WTC11 (cell line): ENCODE results near the gene SLC38A3. TPM values are rescaled to one million over a fixed set of nuclear protein-coding genes. Genes with fewer than 3 reads are reported as not detected.

Experiments
- ATAC-seq: fragments of 200-7000 bp; cut with Tn5 transposase; 2 replicates; pipeline ENCODE4 v1.10.0; 2021; ENCODE audit warnings: mild to moderate bottlenecking, moderate library complexity
- CTCF ChIA-PET: fragments of 300-600 bp; sonication (Branson Sonifier 250); formaldehyde crosslinking; loops from one replicate; lab custom pipeline; 2021; ENCODE audit warnings: antibody characterized with exemption; lab: Charles Lee
- POLR2A ChIA-PET: fragments of 350-600 bp; sonication (Branson Sonifier 250); formaldehyde crosslinking; loops from one replicate; lab custom pipeline; 2021; ENCODE audit warnings: antibody characterized with exemption; lab: Charles Lee
- DNase-seq: peaks from one replicate; pipeline ENCODE4 v3.0.0; 2021; ENCODE audit warnings: low spot score
- H3K27ac Mint-ChIP-seq: 2 replicates; pipeline ENCODE4 v1.8.0; 2021; ENCODE audit warnings: mixed read lengths
- H3K27me3 Mint-ChIP-seq: 2 replicates; pipeline ENCODE4 v1.8.0; 2021; ENCODE audit warnings: low read depth, mild to moderate bottlenecking, moderate library complexity, mixed read lengths
- H3K36me3 Mint-ChIP-seq: 2 replicates; pipeline ENCODE4 v1.8.0; 2021; ENCODE audit warnings: mixed read lengths
- H3K4me1 Mint-ChIP-seq: 2 replicates; pipeline ENCODE4 v1.8.0; 2022; ENCODE audit warnings: mixed read lengths
- H3K4me3 Mint-ChIP-seq: 2 replicates; pipeline ENCODE4 v1.8.0; 2021; ENCODE audit warnings: mild to moderate bottlenecking, moderate library complexity, mixed read lengths
- H3K9me3 Mint-ChIP-seq: 2 replicates; pipeline ENCODE4 v1.8.0; 2021; ENCODE audit warnings: mixed read lengths
- ELF4 ChIP-seq: sonication (generic); formaldehyde crosslinking; IDR thresholded peaks from 2 replicates; pipeline ENCODE4 v1.8.1; 2022; ENCODE audit warnings: low read depth, mild to moderate bottlenecking, moderate library complexity, missing genetic modification reagents
- ESRRA ChIP-seq: sonication (generic); formaldehyde crosslinking; IDR thresholded peaks from 2 replicates; pipeline ENCODE4 v1.8.1; 2022; ENCODE audit warnings: mild to moderate bottlenecking, missing genetic modification reagents, borderline replicate concordance
- MAX ChIP-seq: sonication (generic); formaldehyde crosslinking; IDR thresholded peaks from 2 replicates; pipeline ENCODE4 v1.8.0; 2022; ENCODE audit warnings: mild to moderate bottlenecking, missing genetic modification reagents
- MXD4 ChIP-seq: fragments of 250-450 bp; sonication (Bioruptor Pico); IDR thresholded peaks from 2 replicates; pipeline ENCODE4 v1.8.0; 2021; ENCODE audit warnings: mild to moderate bottlenecking, moderate library complexity, borderline replicate concordance
- SOX15 ChIP-seq: fragments of 250-450 bp; sonication (Bioruptor Pico); IDR thresholded peaks from 2 replicates; pipeline ENCODE4 v1.9.0; 2021; ENCODE audit warnings: mild to moderate bottlenecking
- TEAD1 ChIP-seq: sonication (generic); formaldehyde crosslinking; IDR thresholded peaks from 2 replicates; pipeline ENCODE4 v1.8.0; 2022; ENCODE audit warnings: mild to moderate bottlenecking, missing genetic modification reagents
- ZBTB43 ChIP-seq: sonication (generic); formaldehyde crosslinking; IDR thresholded peaks from 2 replicates; pipeline ENCODE4 v1.8.1; 2023; ENCODE audit warnings: mild to moderate bottlenecking, missing genetic modification reagents
- ZNF138 ChIP-seq: sonication (generic); formaldehyde crosslinking; conservative IDR thresholded peaks from 2 replicates; pipeline ENCODE4 v1.8.1; 2022; ENCODE audit warnings: mild to moderate bottlenecking, moderate library complexity, missing genetic modification reagents
- ZNF263 ChIP-seq: sonication (generic); formaldehyde crosslinking; IDR thresholded peaks from 2 replicates; pipeline ENCODE4 v1.8.1; 2022; ENCODE audit warnings: low read depth, mild to moderate bottlenecking, moderate library complexity, missing genetic modification reagents
- ZNF396 ChIP-seq: fragments of 250-450 bp; sonication (Bioruptor Pico); IDR thresholded peaks from 2 replicates; pipeline ENCODE4 v1.8.0; 2021; ENCODE audit warnings: mild to moderate bottlenecking, moderate library complexity, borderline replicate concordance
- ZNF425 ChIP-seq: fragments of 250-450 bp; sonication (Bioruptor Pico); conservative IDR thresholded peaks from 2 replicates; pipeline ENCODE4 v1.9.0; 2021; ENCODE audit warnings: mild to moderate bottlenecking
- total RNA-seq: library from RNA; stranded (reverse); gene quantifications from 3 replicates; pipeline ENCODE4 v1.2.3, GENCODE V29; 2021
- TF ChIP-seq, protein P1 (sequence below): fragments of 200-600 bp; IDR thresholded peaks from 2 replicates; pipeline ENCODE4 v1.8.0; 2022; ENCODE audit warnings: antibody characterized with exemption
- TF ChIP-seq, protein P2 (sequence below): sonication (generic); formaldehyde crosslinking; conservative IDR thresholded peaks from 2 replicates; pipeline ENCODE4 v1.8.1; 2022; ENCODE audit warnings: mild to moderate bottlenecking, missing genetic modification reagents
- TF ChIP-seq, protein P3 (sequence below): sonication (generic); formaldehyde crosslinking; IDR thresholded peaks from 2 replicates; pipeline ENCODE4 v1.8.1; 2022; ENCODE audit warnings: low read depth, mild to moderate bottlenecking, moderate library complexity, missing genetic modification reagents, borderline replicate concordance
- TF ChIP-seq, protein P4 (sequence below): fragments of 250-450 bp; sonication (Bioruptor Pico); IDR thresholded peaks from 2 replicates; pipeline ENCODE4 v1.9.0; 2021; ENCODE audit warnings: mild to moderate bottlenecking, borderline replicate concordance

Gene SLC38A3
- total RNA-seq, 1 experiment from 2014 or later = 0.90 TPM

- Mint-ChIP-seq H3K36me3 (peaks cover 5% of the 10 kb centered on the region), H3K27me3 (peaks cover 6% of the 10 kb centered on the region), H3K4me1 (no peaks in the 10 kb centered on the region), H3K4me3 (no peak overlapping the region), H3K9me3 (no peaks in the 10 kb centered on the region)
- peak; percentile 80 for DNase-seq
- POLR2A ChIA-PET = no interaction called here
- no peak for TF ChIP-seq ELF4 (CRISPR knock-in tag)
- TF ChIP-seq, protein P1, sequence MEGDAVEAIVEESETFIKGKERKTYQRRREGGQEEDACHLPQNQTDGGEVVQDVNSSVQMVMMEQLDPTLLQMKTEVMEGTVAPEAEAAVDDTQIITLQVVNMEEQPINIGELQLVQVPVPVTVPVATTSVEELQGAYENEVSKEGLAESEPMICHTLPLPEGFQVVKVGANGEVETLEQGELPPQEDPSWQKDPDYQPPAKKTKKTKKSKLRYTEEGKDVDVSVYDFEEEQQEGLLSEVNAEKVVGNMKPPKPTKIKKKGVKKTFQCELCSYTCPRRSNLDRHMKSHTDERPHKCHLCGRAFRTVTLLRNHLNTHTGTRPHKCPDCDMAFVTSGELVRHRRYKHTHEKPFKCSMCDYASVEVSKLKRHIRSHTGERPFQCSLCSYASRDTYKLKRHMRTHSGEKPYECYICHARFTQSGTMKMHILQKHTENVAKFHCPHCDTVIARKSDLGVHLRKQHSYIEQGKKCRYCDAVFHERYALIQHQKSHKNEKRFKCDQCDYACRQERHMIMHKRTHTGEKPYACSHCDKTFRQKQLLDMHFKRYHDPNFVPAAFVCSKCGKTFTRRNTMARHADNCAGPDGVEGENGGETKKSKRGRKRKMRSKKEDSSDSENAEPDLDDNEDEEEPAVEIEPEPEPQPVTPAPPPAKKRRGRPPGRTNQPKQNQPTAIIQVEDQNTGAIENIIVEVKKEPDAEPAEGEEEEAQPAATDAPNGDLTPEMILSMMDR = peak; percentile 35; the same call in 1 of the 2 replicates
- TF ChIP-seq, all 79 proteins: peak for 1
- no peak overlapping the region for H3K27ac Mint-ChIP-seq
- peak; percentile 71 for ATAC-seq
- CTCF ChIA-PET = interaction anchor here (0.6 to 3.9 kb wide), 23 partner anchors 10 to 143 kb away, joined by 3 to 57 read pairs (median 5); partner anchors contain the start of genes GNAI2 and RBM5
Observed at GRCh38 chr3:50189274-50189673, 15.8 kb upstream of the SLC38A3 start.

DNA sequence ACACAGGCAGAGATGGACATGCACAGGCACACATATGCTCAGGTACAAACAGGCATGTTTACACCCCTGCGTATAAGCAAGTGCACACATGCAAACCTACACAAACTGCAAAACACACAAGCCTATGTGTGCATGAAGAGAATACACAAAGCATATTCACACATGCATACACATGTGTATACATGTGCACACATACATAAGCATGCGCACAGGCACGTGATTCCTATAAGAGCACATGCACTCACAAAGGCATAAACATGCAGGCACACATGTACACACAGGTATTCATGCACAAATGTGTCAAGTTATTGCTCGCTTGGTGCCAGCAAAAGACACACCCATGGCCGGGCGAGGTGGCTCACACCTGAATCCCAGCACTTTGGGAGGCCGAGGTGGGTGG, 15.1 kb upstream of the SLC38A3 start:
- Mint-ChIP-seq H3K4me1 (peaks cover under 1% of the 10 kb centered on the region), H3K36me3 (peaks cover 2% of the 10 kb centered on the region; the same call in 1 of the 2 replicates), H3K27ac (no peak overlapping the region)
- ChIA-PET POLR2A (no interaction called here), CTCF (interaction anchor here (0.6 to 7.2 kb wide), 14 partner anchors 11 to 144 kb away, joined by 3 to 604 read pairs (median 6); partner anchors contain the start of gene GNAI2)
- DNase-seq = no peak
- TF ChIP-seq, protein P2, sequence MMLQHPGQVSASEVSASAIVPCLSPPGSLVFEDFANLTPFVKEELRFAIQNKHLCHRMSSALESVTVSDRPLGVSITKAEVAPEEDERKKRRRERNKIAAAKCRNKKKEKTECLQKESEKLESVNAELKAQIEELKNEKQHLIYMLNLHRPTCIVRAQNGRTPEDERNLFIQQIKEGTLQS = no peak
- TF ChIP-seq ESRRA (no peak), MAX (CRISPR knock-in tag) (no peak), ZNF138 (CRISPR knock-in tag) (no peak), TEAD1 (CRISPR knock-in tag) (no peak), ZNF396 (CRISPR knock-in tag) (no peak), MXD4 (no peak), ZBTB43 (CRISPR knock-in tag) (no peak), SOX15 (CRISPR knock-in tag) (no peak), ZNF425 (no peak), ZNF263 (CRISPR knock-in tag) (no peak)
- TF ChIP-seq, protein P3, sequence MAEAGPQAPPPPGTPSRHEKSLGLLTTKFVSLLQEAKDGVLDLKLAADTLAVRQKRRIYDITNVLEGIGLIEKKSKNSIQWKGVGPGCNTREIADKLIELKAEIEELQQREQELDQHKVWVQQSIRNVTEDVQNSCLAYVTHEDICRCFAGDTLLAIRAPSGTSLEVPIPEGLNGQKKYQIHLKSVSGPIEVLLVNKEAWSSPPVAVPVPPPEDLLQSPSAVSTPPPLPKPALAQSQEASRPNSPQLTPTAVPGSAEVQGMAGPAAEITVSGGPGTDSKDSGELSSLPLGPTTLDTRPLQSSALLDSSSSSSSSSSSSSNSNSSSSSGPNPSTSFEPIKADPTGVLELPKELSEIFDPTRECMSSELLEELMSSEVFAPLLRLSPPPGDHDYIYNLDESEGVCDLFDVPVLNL (CRISPR knock-in tag) = no peak
- TF ChIP-seq, protein P4, sequence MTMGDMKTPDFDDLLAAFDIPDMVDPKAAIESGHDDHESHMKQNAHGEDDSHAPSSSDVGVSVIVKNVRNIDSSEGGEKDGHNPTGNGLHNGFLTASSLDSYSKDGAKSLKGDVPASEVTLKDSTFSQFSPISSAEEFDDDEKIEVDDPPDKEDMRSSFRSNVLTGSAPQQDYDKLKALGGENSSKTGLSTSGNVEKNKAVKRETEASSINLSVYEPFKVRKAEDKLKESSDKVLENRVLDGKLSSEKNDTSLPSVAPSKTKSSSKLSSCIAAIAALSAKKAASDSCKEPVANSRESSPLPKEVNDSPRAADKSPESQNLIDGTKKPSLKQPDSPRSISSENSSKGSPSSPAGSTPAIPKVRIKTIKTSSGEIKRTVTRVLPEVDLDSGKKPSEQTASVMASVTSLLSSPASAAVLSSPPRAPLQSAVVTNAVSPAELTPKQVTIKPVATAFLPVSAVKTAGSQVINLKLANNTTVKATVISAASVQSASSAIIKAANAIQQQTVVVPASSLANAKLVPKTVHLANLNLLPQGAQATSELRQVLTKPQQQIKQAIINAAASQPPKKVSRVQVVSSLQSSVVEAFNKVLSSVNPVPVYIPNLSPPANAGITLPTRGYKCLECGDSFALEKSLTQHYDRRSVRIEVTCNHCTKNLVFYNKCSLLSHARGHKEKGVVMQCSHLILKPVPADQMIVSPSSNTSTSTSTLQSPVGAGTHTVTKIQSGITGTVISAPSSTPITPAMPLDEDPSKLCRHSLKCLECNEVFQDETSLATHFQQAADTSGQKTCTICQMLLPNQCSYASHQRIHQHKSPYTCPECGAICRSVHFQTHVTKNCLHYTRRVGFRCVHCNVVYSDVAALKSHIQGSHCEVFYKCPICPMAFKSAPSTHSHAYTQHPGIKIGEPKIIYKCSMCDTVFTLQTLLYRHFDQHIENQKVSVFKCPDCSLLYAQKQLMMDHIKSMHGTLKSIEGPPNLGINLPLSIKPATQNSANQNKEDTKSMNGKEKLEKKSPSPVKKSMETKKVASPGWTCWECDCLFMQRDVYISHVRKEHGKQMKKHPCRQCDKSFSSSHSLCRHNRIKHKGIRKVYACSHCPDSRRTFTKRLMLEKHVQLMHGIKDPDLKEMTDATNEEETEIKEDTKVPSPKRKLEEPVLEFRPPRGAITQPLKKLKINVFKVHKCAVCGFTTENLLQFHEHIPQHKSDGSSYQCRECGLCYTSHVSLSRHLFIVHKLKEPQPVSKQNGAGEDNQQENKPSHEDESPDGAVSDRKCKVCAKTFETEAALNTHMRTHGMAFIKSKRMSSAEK (CRISPR knock-in tag) = no peak
- TF ChIP-seq, all 79 proteins: peak for 0
- Mint-ChIP-seq H3K27me3 (peaks cover 9% of the 10 kb centered on the region), H3K4me3 (no peak overlapping the region), H3K9me3 (no peaks in the 10 kb centered on the region)
- ATAC-seq = no peak
